Measurements from ENCODE around the gene SANBR.
"Not testable (repeated sequence)": the region's sequence is repeated elsewhere in the genome, so short reads cannot be mapped to it uniquely, and the experiment has no call there.

SANBR gene

GRCh38 chr2:61065714-61066709 lies at the start of gene SANBR:
TSS of gene SANBR (plus strand) at chr2:61065871. CDS start at chr2:61070351, 4,480 bp downstream.
- DNase-seq (ENCODE audit: low read depth), result peak; percentile 17

GRCh38 chr2:61015976-61016375 lies 49.7 kb upstream of the SANBR start:
- no peak for DNase-seq (ENCODE audit: low read depth)

- no peak for DNase-seq (ENCODE audit: low read depth)
Measured at GRCh38 chr2:61016392-61017002, 49.2 kb upstream of the SANBR start.

GRCh38 chr2:61017003-61017555 lies 48.6 kb upstream of the SANBR start:
- DNase-seq (ENCODE audit: low read depth), result peak; percentile 20

- peak; percentile 20 for DNase-seq (ENCODE audit: low read depth)
Measured at GRCh38 chr2:61017556-61018317, 47.9 kb upstream of the SANBR start, which contains the start of the genes PEX13 and PUS10. TSS of gene PEX13 (plus strand) at chr2:61017720. CDS start at chr2:61017760, 40 bp downstream. TSS of gene PUS10 (minus strand) at chr2:61018255. CDS start at chr2:61011890, 6,365 bp downstream.

GRCh38 chr2:61018318-61018755 lies 47.3 kb upstream of the SANBR start:
- peak; percentile 17 for DNase-seq (ENCODE audit: low read depth)

GRCh38 chr2:61018798-61019197 lies 46.9 kb upstream of the SANBR start:
- DNase-seq (ENCODE audit: low read depth), result no peak

- DNase-seq (ENCODE audit: low read depth), result no peak
Measured at GRCh38 chr2:61021228-61021660, 44.4 kb upstream of the SANBR start.

GRCh38 chr2:61023670-61024069 lies 42.0 kb upstream of the SANBR start:
- DNase-seq (ENCODE audit: low read depth), result no peak

GRCh38 chr2:61029533-61029932 lies 36.1 kb upstream of the SANBR start:
- DNase-seq (ENCODE audit: low read depth), result no peak

GRCh38 chr2:61034592-61034991 lies 31.1 kb upstream of the SANBR start:
- DNase-seq (ENCODE audit: low read depth), result not testable (repeated sequence)

- DNase-seq (ENCODE audit: low read depth), result not testable (repeated sequence)
Measured at GRCh38 chr2:61036643-61037042, 29.0 kb upstream of the SANBR start.

- DNase-seq (ENCODE audit: low read depth), result no peak
Measured at GRCh38 chr2:61042807-61043206, 22.9 kb upstream of the SANBR start.

GRCh38 chr2:61044636-61045035 lies 21.0 kb upstream of the SANBR start:
- no peak for DNase-seq (ENCODE audit: low read depth)

GRCh38 chr2:61045226-61045625 lies 20.4 kb upstream of the SANBR start:
- no peak for DNase-seq (ENCODE audit: low read depth)

- DNase-seq (ENCODE audit: low read depth), result no peak
Measured at GRCh38 chr2:61045999-61046398, 19.7 kb upstream of the SANBR start.

- DNase-seq (ENCODE audit: low read depth), result no peak
Measured at GRCh38 chr2:61055557-61055956, 10.1 kb upstream of the SANBR start.

- no peak for DNase-seq (ENCODE audit: low read depth)
Measured at GRCh38 chr2:61057562-61057961, 8.1 kb upstream of the SANBR start.

GRCh38 chr2:61059382-61059781 lies 6.3 kb upstream of the SANBR start:
- DNase-seq (ENCODE audit: low read depth), result no peak

GRCh38 chr2:61074100-61074499 lies 8.4 kb downstream of the SANBR start:
- no peak for DNase-seq (ENCODE audit: low read depth)

GRCh38 chr2:61085883-61086282 lies 20.2 kb downstream of the SANBR start:
- no peak for DNase-seq (ENCODE audit: low read depth)

GRCh38 chr2:61089797-61090196 lies 24.1 kb downstream of the SANBR start:
- DNase-seq (ENCODE audit: low read depth), result no peak

Measured in non-pigmented ciliary epithelial cell (primary cell).